RWPE1 (cell line): ENCODE results near the gene ANKH.

Experiments
- CTCF ChIA-PET: fragments of 350-600 bp; sonication (Branson Sonifier 250); formaldehyde crosslinking; extraction: SDS; loops from one replicate; lab custom pipeline; 2021; lab: Yijun Ruan, JAX
- POLR2A ChIA-PET: fragments of 400-600 bp; formaldehyde crosslinking; extraction: SDS; loops from one replicate; lab custom pipeline; 2020; ENCODE audit warnings: antibody characterized with exemption; ENCODE audit not compliant: low non-redundant PET; lab: Yijun Ruan, JAX
- DNase-seq: peaks from one replicate; pipeline ENCODE4 v3.0.0; 2012; ENCODE audit warnings: low spot score
- H3K27ac ChIP-seq: fragments of 450-650 bp; 2 replicates; pipeline ENCODE4 v1.5.1; 2017
- CTCF ChIP-seq: fragments of 450-650 bp; conservative IDR thresholded peaks from 2 replicates; pipeline ENCODE4 v1.5.1; 2017; ENCODE audit warnings: low read depth, mild to moderate bottlenecking

ANKH gene

DNA sequence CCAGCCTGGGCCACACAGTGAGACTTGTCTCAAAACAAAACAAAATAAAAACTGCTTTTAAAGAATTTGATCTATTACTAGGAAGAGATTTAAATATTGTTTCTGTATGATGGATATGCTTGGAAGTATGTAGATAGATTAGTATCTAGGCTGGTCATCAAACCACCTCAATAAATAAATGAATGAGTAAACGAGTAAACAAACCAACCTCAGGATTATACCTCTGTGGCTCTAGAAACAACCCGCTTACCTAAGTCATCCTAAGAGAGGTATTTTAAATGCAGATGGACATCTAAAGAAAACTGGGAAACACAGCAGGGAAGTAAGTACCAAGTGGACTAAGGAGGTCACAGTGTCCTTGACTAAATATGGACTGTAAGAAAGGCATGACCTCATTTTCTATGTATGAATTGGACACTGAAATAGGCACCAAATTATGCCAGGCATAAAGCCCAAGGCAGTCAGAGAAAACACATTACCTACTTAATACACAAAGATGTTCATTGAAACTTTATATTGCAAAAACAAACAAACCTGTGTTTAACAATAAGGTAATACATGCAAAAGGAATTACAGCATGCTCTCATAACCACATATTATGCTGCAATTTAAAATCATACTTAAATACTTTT is 7.3 kb downstream of the ANKH start:
- no peak for DNase-seq
- ChIA-PET POLR2A (no interaction called here), CTCF (interaction anchor here (0.7 kb wide), 1 partner anchor 36 kb away, joined by 5 read pairs; no protein-coding TSS in a partner anchor)
- TF ChIP-seq CTCF: no peak
- H3K27ac ChIP-seq: no peak overlapping the region

- TF ChIP-seq CTCF: no peak
- ChIA-PET POLR2A (no interaction called here), CTCF (interaction anchor here (0.6 kb wide), 1 partner anchor 83 kb away, joined by 4 read pairs; no protein-coding TSS in a partner anchor)
- no peak for DNase-seq
- no peak overlapping the region for H3K27ac ChIP-seq
These were observed 8.5 kb downstream of the ANKH start for GRCh38 chr5:14863105-14863504.

GRCh38 chr5:14861123-14861765 is 10.3 kb downstream of the ANKH start:
- DNase-seq: no peak
- H3K27ac ChIP-seq: no peak overlapping the region
- no peak for TF ChIP-seq CTCF
- CTCF ChIA-PET: interaction anchor here (0.5 kb wide), 1 partner anchor 134 kb away, joined by 3 read pairs; no protein-coding TSS in a partner anchor
- POLR2A ChIA-PET: no interaction called here

DNA sequence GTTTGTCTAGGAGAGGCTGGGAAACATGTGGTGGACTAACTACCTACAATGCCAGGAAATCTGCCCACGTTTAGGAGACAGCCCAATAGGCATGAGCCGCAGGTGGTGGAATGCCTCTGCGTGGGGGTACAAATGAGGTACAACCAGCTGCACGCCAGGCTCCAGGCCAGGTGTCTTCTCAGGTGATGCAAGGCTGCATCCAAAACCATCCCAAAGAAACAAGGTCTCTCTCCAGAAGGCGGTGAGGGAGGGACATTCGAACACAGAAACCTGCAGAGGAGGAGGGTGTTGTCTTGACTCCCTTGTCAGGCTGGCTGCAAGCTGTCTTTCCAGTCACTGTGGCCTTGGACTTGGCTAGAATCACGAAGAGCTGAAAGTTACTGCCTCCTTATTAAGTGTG is 11.6 kb downstream of the ANKH start:
- ChIA-PET CTCF (no interaction called here), POLR2A (no interaction called here)
- TF ChIP-seq CTCF: no peak
- H3K27ac ChIP-seq: no peak overlapping the region; the same call in 1 of the 2 replicates
- no peak for DNase-seq

DNA sequence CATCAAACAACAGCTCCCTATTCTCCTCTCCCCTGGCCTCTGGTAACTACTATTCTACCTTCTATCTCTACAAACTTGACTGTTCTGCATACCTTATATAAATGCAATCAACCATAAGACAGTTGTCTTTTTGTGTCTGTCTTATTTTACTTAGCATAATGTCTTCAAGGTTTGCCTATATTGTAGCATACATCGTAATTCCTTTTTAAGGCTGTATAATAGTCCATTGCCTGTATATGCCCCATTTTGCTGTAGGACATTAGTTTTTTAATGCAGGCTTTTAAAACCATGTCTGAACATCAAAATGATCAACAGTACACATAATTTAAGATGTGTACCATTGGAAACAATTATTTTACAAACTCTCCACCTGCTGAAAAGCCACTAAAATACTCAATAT is 12.4 kb downstream of the ANKH start:
- no peak for TF ChIP-seq CTCF
- POLR2A ChIA-PET: no interaction called here
- no peak for DNase-seq
- no peak overlapping the region for H3K27ac ChIP-seq
- CTCF ChIA-PET: no interaction called here

DNA sequence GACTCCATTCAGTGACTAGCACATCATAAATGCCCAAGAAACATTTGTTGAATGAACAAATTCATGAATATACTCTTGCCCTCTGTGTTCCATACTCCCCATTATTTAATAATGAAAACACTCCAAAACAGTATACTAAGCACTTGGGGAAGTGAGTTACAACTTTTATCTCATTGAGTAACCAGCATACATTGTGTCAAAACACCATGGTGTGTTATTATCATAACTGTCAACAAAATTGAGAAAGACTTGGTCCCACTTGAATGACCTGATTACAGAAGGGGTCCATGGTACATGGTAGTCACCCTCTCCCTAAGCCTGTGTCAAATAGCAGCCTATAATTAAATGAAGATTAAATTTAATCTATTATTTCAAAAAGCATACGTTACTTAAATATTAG is 16.2 kb downstream of the ANKH start:
- no peak for TF ChIP-seq CTCF
- ChIA-PET CTCF (no interaction called here), POLR2A (no interaction called here)
- DNase-seq: no peak
- H3K27ac ChIP-seq: no peak overlapping the region
